Bone marrow (tissue), 2 donors: ENCODE measurements around the gene EFNB3.
A peak's percentile ranks its signal among the peaks of the same experiment; 100 is the strongest.

ENCODE experiments used
- DNase-seq, 2 donors: peaks; one replicate each; lab custom pipeline; 2025; lab: John Stamatoyannopoulos, UW

The EFNB3 gene

GRCh38 chr17:7704601-7705268, at the start of gene EFNB3:
Gene EFNB3 (plus strand): TSS chr17:7705202. CDS start chr17:7705599, 397 bp downstream.
- DNase-seq, result no peak

DNA sequence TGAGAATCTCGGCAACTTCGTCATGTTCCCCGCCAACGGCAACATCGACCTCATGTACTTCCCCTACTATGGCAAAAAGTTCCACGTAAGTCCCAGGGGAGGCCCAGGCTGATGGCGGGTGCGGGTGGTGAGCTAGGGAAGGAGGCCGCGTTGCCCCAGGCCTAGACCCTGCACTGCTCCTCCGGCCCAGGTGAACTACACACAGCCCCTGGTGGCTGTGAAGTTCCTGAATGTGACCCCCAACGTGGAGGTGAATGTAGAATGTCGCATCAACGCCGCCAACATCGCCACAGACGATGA, 49.5 kb upstream of the EFNB3 start:
- DNase-seq, result no peak

GRCh38 chr17:7656958-7657609, 47.9 kb upstream of the EFNB3 start:
- DNase-seq, result no peak

DNA sequence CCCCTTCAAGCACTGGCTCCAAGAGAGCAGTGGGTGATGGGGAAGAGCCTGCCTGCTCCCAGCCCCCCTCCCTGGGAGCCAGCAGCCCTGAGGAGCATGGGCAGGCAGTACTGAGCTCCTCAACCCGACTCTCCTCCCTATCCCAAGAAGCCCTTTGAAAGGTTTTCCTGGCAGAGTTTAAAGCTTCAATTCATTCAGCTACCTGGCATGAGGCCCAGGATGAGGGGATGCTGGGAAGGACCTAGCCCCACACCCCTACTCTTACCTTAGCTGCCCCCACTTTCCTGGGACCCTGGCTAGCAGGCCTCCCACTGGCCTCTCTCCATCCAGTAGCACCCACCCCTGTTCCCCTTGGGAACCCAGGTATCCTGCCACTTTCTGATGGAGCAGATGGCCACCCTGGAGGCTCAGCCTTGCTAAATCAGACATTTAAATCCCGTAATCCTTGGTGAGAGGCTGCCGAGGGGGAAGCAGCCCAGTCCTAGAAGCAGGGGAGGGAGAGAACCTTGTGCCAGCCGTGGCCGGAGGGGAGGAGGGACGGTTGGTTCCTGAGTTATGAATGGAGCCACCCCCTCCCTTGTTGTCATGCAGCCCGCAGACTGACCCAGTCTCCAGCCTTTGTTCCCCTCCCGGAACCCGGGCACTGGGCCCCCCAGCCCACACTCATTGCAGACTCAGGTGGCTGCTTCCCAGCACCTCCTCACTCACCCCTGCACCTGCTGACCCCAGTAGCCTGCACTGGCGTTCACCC, 37.2 kb upstream of the EFNB3 start:
- no peak for DNase-seq

DNA sequence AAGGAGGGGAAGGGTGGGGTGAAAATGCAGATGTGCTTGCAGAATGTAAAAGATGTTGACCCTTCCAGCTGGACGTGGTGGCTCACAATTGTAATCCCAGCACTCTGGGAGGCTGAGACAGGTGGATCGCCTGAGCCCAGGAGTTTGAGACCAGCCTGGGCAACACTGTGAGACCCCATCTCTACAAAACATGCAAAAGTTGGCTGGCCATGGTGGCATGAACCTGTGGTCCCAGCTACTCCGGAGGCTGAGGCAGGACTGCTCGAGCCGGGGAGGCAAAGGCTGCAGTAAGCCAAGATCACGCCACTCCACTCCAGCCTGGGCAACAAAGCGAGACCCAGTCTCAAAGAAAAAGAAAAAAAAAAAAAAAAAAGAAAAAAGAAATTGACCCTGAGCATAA, 36.5 kb upstream of the EFNB3 start:
- DNase-seq, result no peak

DNA sequence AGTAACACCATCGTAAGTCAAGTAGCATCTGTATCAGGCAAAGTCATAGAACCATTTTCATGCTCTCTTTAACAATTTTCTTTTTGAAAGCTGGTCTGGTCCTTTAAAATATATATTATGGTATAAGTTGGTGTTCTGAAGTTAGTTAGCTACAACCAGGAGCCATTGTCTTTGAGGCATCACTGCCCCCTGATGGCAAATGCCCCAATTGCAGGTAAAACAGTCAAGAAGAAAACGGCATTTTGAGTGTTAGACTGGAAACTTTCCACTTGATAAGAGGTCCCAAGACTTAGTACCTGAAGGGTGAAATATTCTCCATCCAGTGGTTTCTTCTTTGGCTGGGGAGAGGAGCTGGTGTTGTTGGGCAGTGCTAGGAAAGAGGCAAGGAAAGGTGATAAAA, 31.8 kb upstream of the EFNB3 start:
- DNase-seq, result peak in 1 of 2 donors; percentile 2

GRCh38 chr17:7674934-7675333, 30.1 kb upstream of the EFNB3 start:
- DNase-seq, result no peak

DNA sequence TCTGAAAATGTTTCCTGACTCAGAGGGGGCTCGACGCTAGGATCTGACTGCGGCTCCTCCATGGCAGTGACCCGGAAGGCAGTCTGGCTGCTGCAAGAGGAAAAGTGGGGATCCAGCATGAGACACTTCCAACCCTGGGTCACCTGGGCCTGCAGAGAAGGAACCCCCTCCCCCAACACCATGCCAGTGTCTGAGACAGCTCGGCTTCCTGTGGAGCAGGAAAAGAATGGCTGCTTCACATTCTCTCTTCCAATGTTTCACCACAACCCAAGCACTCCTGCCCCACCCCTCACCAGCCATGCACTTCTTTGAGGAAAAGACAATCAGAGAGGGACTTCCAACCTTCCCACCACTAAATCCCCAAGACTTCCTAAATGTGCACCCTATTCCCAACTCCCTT, 28.5 kb upstream of the EFNB3 start:
- no peak for DNase-seq

- DNase-seq, result no peak
Observed at GRCh38 chr17:7677388-7678067, 27.5 kb upstream of the EFNB3 start.

- DNase-seq, result no peak
Observed at GRCh38 chr17:7684851-7685532, 20.0 kb upstream of the EFNB3 start.

DNA sequence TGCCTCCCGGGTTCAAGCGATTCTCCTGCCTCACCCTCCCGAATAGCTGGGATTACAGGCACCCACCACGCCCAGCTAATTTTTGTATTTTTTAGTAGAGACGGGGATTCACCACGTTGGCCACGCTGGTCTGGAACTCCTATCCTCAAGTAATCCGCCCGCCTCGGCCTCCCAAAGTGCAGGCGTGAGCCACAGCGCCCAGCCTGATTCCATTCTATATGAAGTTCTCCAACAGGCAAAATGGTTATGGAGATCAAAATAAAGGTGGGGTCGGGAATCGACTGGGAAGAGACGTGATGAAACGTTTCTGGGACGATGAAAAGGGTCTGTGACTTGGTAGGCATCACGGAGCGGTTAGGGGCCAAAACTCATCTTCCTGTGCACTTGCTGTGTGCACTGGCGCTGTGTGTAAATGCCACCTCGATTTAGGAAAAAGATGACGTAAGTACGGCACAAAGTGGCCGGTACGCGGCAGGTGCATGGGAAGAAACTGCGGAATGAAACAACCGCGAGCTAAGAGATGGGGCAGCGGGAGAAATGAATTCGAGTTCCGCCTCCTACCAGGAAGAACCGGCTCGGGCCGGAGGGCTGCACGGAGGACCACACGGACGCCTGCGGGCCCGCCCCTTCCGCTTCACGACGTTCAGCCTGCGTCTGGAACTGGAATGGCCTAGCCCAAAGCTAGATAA, 19.3 kb upstream of the EFNB3 start:
- DNase-seq, result peak; percentile 76 to 97

- DNase-seq, result peak; percentile 76 to 97
Observed at GRCh38 chr17:7686222-7687071, 18.6 kb upstream of the EFNB3 start.

DNA sequence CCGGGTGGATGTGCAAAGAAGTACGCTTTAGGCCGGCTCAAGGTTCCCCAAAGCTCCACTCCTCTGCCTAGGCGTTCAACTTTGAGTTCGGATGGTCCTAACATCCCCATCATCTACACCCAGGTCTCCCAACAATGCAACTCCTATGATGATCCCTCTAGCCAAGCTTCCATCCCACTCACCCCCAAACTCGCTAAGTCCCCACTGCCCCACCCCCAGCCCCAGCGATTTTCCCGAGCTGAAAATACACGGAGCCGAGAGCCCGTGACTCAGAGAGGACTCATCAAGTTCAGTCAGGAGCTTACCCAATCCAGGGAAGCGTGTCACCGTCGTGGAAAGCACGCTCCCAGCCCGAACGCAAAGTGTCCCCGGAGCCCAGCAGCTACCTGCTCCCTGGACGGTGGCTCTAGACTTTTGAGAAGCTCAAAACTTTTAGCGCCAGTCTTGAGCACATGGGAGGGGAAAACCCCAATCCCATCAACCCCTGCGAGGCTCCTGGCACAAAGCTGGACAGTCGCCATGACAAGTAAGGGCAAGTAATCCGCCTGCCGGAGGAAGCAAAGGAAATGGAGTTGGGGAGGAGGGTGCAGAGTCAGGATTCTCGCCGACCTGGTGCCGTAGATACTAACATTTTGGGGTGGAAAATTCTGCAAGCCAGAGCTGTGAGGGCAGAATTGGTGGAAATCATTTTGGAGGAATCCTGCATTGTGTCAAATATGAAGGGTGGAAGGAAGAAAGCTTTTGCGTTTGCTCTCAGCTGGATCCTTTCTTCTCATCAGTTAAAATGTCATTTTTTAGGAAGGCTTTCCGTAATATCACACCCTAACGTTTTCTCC, 17.7 kb upstream of the EFNB3 start, which contains the start of gene TP53:
TP53 (minus strand) TSS at position 419 of the 836 bp plus-strand sequence. CDS start 10,896 bp downstream, outside the sequence.
- peak; percentile 74 to 80 for DNase-seq

- DNase-seq, result peak; percentile 73 to 94
Observed at GRCh38 chr17:7687908-7688807, 16.8 kb upstream of the EFNB3 start, which contains the start of gene WRAP53. Gene WRAP53 (plus strand): TSS chr17:7688477. CDS start chr17:7688649, 172 bp downstream.

- no peak for DNase-seq
Observed at GRCh38 chr17:7688808-7689316, 16.1 kb upstream of the EFNB3 start.

DNA sequence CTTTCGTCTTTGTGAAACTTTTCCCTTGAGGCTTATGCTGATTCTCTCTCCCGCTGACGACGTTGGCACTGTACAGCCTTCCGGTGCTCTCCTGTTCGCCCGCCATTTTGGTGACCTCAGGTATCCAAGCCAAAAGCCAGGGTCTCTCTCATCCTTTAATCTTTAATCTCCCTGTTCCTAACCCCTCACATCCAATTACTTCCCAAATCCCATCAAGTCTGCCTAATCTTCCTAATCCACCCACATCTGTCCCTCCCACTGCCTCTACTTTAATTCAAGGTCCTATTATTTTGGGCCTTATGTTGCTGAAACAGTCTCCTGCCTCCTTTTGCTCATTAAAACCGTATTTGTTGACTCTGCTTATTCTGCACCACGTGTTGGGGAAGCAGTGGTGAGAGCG, 9.4 kb upstream of the EFNB3 start:
- no peak for DNase-seq

DNA sequence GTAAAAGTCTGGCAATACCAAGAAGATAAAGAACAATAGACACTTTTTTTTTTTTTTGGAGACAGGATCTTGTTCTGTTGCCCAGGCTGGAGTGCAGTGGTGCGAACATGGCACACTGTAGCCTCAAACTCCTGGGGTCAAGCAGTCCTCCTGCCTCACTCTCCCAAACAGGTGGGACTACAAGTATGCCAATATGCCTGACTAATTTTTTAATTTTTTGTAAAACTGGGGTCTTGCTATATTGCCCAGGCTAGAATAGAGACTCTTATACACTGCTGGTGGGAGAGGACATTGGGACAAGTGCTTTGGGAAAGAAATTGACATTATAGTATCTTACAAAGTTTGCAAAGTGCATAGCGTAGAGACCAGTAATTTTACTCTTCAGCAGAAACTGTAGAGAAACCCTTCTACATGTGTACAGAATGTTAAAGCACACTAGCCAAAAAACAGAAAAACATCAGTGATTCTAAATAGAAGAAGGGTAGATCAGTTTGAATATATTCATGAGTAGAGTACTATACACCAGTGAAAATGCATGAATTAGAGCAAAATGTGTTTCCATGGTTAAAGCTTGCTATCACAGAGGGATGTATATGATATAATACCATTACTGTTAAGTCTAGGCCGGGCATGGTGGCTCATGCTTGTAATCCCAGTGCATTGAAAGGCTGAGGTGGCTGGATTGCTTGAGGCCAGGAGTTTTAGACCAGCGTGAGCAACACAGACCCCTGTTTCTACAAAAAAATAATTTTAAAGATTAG, 7.0 kb upstream of the EFNB3 start:
- no peak for DNase-seq
